Activated naive CD4-positive, alpha-beta T cell (primary cell): Measurements from ENCODE around the gene MBOAT7.
"Not testable (repeated sequence)": the region's sequence is repeated elsewhere in the genome, so short reads cannot be mapped to it uniquely, and the experiment has no call there.

ENCODE experiments used
- DNase-seq, 4 experiments: peaks; one replicate each; lab custom pipeline; 2025; lab: John Stamatoyannopoulos, UW

Gene MBOAT7

GRCh38 chr19:54209058-54209810 lies 19.9 kb upstream of the MBOAT7 start:
- DNase-seq: no peak

GRCh38 chr19:54208784-54209057 lies 19.3 kb upstream of the MBOAT7 start:
- no peak for DNase-seq

GRCh38 chr19:54207983-54208783 lies 18.8 kb upstream of the MBOAT7 start:
- DNase-seq: no peak

GRCh38 chr19:54207676-54207982 lies 18.2 kb upstream of the MBOAT7 start:
- no peak for DNase-seq

GRCh38 chr19:54207193-54207592 lies 17.8 kb upstream of the MBOAT7 start:
- not testable (repeated sequence) for DNase-seq

- DNase-seq: no peak
These were observed 17.4 kb upstream of the MBOAT7 start for GRCh38 chr19:54206831-54207177.

GRCh38 chr19:54206030-54206830 lies 16.9 kb upstream of the MBOAT7 start:
- no peak for DNase-seq

- no peak for DNase-seq
These were observed 15.5 kb upstream of the MBOAT7 start for GRCh38 chr19:54204767-54205468.

- no peak for DNase-seq
These were observed 13.8 kb upstream of the MBOAT7 start for GRCh38 chr19:54203151-54203611.

GRCh38 chr19:54201980-54202379 lies 12.6 kb upstream of the MBOAT7 start:
- DNase-seq: no peak

GRCh38 chr19:54201172-54201701 lies 11.9 kb upstream of the MBOAT7 start:
- DNase-seq: no peak

GRCh38 chr19:54199401-54199800 lies 10.0 kb upstream of the MBOAT7 start:
- no peak for DNase-seq

GRCh38 chr19:54197121-54197520 lies 7.7 kb upstream of the MBOAT7 start:
- DNase-seq: no peak

GRCh38 chr19:54196536-54196935 lies 7.2 kb upstream of the MBOAT7 start:
- no peak for DNase-seq

- DNase-seq: not testable (repeated sequence)
These were observed 5.1 kb upstream of the MBOAT7 start for GRCh38 chr19:54194463-54194862.

- DNase-seq: no peak
These were observed 3.6 kb upstream of the MBOAT7 start for GRCh38 chr19:54193011-54193410.

- no peak for DNase-seq
These were observed 2.6 kb upstream of the MBOAT7 start for GRCh38 chr19:54191811-54192453.

- DNase-seq: peak; percentile 84 to 92 (median 90)
These were observed 1.8 kb upstream of the MBOAT7 start, which contains the start of gene TSEN34 for GRCh38 chr19:54191011-54191810. Gene TSEN34 (plus strand): TSS chr19:54191308. CDS start chr19:54191365, 57 bp downstream.

- peak; percentile 99 to 100 (median 99) for DNase-seq
These were observed 1.2 kb upstream of the MBOAT7 start for GRCh38 chr19:54190503-54191010.
